Keratinocyte (primary cell): ENCODE data around the gene PSAP.

Experiments
- EZH2 ChIP-seq: IDR thresholded peaks from one replicate; pipeline ENCODE4 v1.6.1; 2012; ENCODE audit warnings: inconsistent platforms, mild to moderate bottlenecking, low read length, moderate library complexity
- TF ChIP-seq, protein P1 (sequence below), 3 experiments: IDR thresholded peaks in 1 of 3; conservative IDR thresholded peaks in 1 of 3; optimal IDR thresholded peaks in 1 of 3; 2 replicates in 2 of 3; 3 replicates in 1 of 3; pipeline versions ENCODE3 to v1.5.1; 2011; ENCODE audit warnings: low read length in 3 of 3, mild to moderate bottlenecking in 3 of 3, moderate library complexity in 2 of 3, control low read depth in 1 of 3, inconsistent platforms in 1 of 3; ENCODE audit not compliant: insufficient read depth in 2 of 3; ENCODE audit errors: extremely low read depth in 1 of 3

DNA sequence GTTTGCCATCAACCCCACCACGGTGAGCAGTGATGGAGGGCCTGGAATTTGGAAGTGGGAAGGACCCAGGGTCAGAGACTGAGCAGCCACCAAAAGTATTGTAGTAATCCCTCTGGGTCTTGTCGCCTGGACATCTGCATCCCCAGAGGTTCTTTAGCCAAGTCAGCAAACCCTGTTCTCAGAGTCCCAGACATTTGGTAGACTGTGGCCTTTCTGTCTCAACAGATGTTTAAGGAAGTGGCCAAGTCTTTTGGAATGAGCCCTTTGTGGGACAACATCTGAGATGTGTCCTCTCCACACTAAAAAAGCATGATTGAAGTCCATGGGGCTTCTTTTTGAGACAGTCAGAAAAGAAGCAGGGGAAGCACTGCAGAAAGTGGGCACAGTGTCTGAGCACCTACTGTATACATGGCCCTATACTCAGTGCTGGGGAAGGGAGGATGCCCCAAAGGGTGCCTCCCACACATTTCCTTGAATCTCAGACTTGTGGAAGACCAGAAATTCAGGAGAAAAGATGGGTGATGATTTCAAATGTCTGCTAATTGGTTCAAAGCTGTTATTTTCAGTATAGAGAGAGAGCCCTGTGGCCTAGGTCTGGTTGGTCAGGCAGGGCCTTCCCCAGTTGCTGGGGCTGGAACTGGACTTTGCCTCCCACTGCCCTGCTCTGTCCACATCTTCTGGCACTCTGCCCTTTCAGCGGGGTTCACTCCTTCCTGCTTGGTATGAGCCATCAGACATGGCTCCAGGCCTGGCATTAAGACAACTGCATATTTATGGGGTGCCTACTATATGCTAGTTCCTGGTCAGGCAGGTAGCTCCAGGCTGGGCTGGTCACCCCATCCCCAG, 51.2 kb downstream of the PSAP start:
- TF ChIP-seq, protein P1, sequence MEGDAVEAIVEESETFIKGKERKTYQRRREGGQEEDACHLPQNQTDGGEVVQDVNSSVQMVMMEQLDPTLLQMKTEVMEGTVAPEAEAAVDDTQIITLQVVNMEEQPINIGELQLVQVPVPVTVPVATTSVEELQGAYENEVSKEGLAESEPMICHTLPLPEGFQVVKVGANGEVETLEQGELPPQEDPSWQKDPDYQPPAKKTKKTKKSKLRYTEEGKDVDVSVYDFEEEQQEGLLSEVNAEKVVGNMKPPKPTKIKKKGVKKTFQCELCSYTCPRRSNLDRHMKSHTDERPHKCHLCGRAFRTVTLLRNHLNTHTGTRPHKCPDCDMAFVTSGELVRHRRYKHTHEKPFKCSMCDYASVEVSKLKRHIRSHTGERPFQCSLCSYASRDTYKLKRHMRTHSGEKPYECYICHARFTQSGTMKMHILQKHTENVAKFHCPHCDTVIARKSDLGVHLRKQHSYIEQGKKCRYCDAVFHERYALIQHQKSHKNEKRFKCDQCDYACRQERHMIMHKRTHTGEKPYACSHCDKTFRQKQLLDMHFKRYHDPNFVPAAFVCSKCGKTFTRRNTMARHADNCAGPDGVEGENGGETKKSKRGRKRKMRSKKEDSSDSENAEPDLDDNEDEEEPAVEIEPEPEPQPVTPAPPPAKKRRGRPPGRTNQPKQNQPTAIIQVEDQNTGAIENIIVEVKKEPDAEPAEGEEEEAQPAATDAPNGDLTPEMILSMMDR (optimal IDR thresholded peaks at IDR 0.05 in 1 of 3, IDR thresholded peaks at IDR 0.05 in 1 of 3, conservative IDR thresholded peaks at IDR 0.05 in 1 of 3; ENCODE audit: extremely low read depth in 1 of 3, insufficient read depth in 2 of 3, low read length in 3 of 3) = no peak
- TF ChIP-seq EZH2 = no peak
